HG02678 (cell line): ENCODE results near the gene KLHL29.

ENCODE experiments used
- ATAC-seq: cut with Tn5 transposase; IDR thresholded peaks from one replicate; pipeline ENCODE4 v1.9.1; 2021; ENCODE audit warnings: mild to moderate bottlenecking, moderate library complexity; ENCODE audit not compliant: unreplicated experiment

Gene KLHL29

GRCh38 chr2:23544589-23545295 lies 159.8 kb downstream of the KLHL29 start:
- ATAC-seq, result no peak

GRCh38 chr2:23545396-23545795 lies 160.4 kb downstream of the KLHL29 start:
- ATAC-seq, result no peak

- ATAC-seq, result no peak
These were observed 160.8 kb downstream of the KLHL29 start for GRCh38 chr2:23545811-23546210.

- ATAC-seq, result no peak
These were observed 161.9 kb downstream of the KLHL29 start for GRCh38 chr2:23546913-23547312.

GRCh38 chr2:23547725-23548124 lies 162.7 kb downstream of the KLHL29 start:
- no peak for ATAC-seq

- ATAC-seq, result no peak
These were observed 163.3 kb downstream of the KLHL29 start for GRCh38 chr2:23548143-23548769.

- ATAC-seq, result no peak
These were observed 164.1 kb downstream of the KLHL29 start for GRCh38 chr2:23549051-23549450.

- ATAC-seq, result no peak
These were observed 165.0 kb downstream of the KLHL29 start for GRCh38 chr2:23549821-23550530.

- no peak for ATAC-seq
These were observed 165.6 kb downstream of the KLHL29 start for GRCh38 chr2:23550553-23550952.

GRCh38 chr2:23551875-23552274 lies 166.9 kb downstream of the KLHL29 start:
- ATAC-seq, result no peak

GRCh38 chr2:23553561-23553960 lies 168.6 kb downstream of the KLHL29 start:
- ATAC-seq, result no peak

GRCh38 chr2:23554054-23554697 lies 169.2 kb downstream of the KLHL29 start:
- ATAC-seq, result no peak

GRCh38 chr2:23555944-23556343 lies 171.0 kb downstream of the KLHL29 start:
- ATAC-seq, result no peak

- ATAC-seq, result no peak
These were observed 171.9 kb downstream of the KLHL29 start for GRCh38 chr2:23556929-23557328.

GRCh38 chr2:23557455-23557854 lies 172.5 kb downstream of the KLHL29 start:
- no peak for ATAC-seq

- no peak for ATAC-seq
These were observed 174.7 kb downstream of the KLHL29 start for GRCh38 chr2:23559561-23560239.

- no peak for ATAC-seq
These were observed 176.1 kb downstream of the KLHL29 start for GRCh38 chr2:23561088-23561487.

GRCh38 chr2:23561544-23561943 lies 176.6 kb downstream of the KLHL29 start:
- no peak for ATAC-seq

GRCh38 chr2:23562143-23562542 lies 177.2 kb downstream of the KLHL29 start:
- no peak for ATAC-seq

GRCh38 chr2:23563151-23563550 lies 178.2 kb downstream of the KLHL29 start:
- no peak for ATAC-seq
